Measurements from ENCODE around the gene POU4F2.

Gene POU4F2

GRCh38 chr4:146638786-146639505, at the start of gene POU4F2:
Gene POU4F2, plus strand, starts transcription at chr4:146638893. Its CDS starts 248 bp downstream, at chr4:146639141.
- DNase-seq, result no peak

GRCh38 chr4:146590801-146591200, 47.9 kb upstream of the POU4F2 start:
- DNase-seq, result no peak

- no peak for DNase-seq
Measured at GRCh38 chr4:146592019-146592418, 46.7 kb upstream of the POU4F2 start.

- no peak for DNase-seq
Measured at GRCh38 chr4:146632770-146633470, 5.8 kb upstream of the POU4F2 start.

- no peak for DNase-seq
Measured at GRCh38 chr4:146633471-146633800, 5.3 kb upstream of the POU4F2 start.

GRCh38 chr4:146634825-146635224, 3.9 kb upstream of the POU4F2 start:
- no peak for DNase-seq

- DNase-seq, result no peak
Measured at GRCh38 chr4:146637621-146638332, 916 bp upstream of the POU4F2 start.

GRCh38 chr4:146638333-146638785, 334 bp upstream of the POU4F2 start:
- no peak for DNase-seq

- no peak for DNase-seq
Measured at GRCh38 chr4:146639506-146639932, 826 bp downstream of the POU4F2 start.

- no peak for DNase-seq
Measured at GRCh38 chr4:146640021-146640464, 1.4 kb downstream of the POU4F2 start.

GRCh38 chr4:146640465-146641061, 1.9 kb downstream of the POU4F2 start:
- DNase-seq, result no peak

- no peak for DNase-seq
Measured at GRCh38 chr4:146641762-146642161, 3.1 kb downstream of the POU4F2 start.

- no peak for DNase-seq
Measured at GRCh38 chr4:146643812-146644401, 5.2 kb downstream of the POU4F2 start.

- no peak for DNase-seq
Measured at GRCh38 chr4:146645921-146646320, 7.2 kb downstream of the POU4F2 start.

- no peak for DNase-seq
Measured at GRCh38 chr4:146646593-146647325, 8.1 kb downstream of the POU4F2 start.

- no peak for DNase-seq
Measured at GRCh38 chr4:146647615-146648460, 9.1 kb downstream of the POU4F2 start.

- DNase-seq, result no peak
Measured at GRCh38 chr4:146648461-146648783, 9.7 kb downstream of the POU4F2 start.

- DNase-seq, result no peak
Measured at GRCh38 chr4:146649232-146649631, 10.5 kb downstream of the POU4F2 start.

GRCh38 chr4:146650034-146650433, 11.3 kb downstream of the POU4F2 start:
- DNase-seq, result no peak

GRCh38 chr4:146654687-146655520, 16.2 kb downstream of the POU4F2 start:
- DNase-seq, result no peak

GRCh38 chr4:146655521-146655856, 16.8 kb downstream of the POU4F2 start:
- DNase-seq, result no peak
